T-helper 9 cell (primary cell): ENCODE results near the gene DUSP22.
"Not testable (repeated sequence)": the region's sequence is repeated elsewhere in the genome, so short reads cannot be mapped to it uniquely, and the experiment has no call there.

Experiments
- DNase-seq: peaks from one replicate; pipeline ENCODE4 v3.0.0-alpha.2; 2020

The DUSP22 gene

GRCh38 chr6:280775-281468, 11.4 kb upstream of the DUSP22 start:
- DNase-seq: no peak

GRCh38 chr6:281469-282103, 10.7 kb upstream of the DUSP22 start:
- no peak for DNase-seq

- DNase-seq: no peak
Observed at GRCh38 chr6:282177-282866, 10.0 kb upstream of the DUSP22 start.

GRCh38 chr6:282867-283416, 9.3 kb upstream of the DUSP22 start:
- DNase-seq: no peak

GRCh38 chr6:284486-284885, 7.8 kb upstream of the DUSP22 start:
- no peak for DNase-seq

GRCh38 chr6:285030-285771, 7.1 kb upstream of the DUSP22 start:
- no peak for DNase-seq

GRCh38 chr6:285902-286301, 6.4 kb upstream of the DUSP22 start:
- not testable (repeated sequence) for DNase-seq

GRCh38 chr6:286681-287488, 5.4 kb upstream of the DUSP22 start:
- DNase-seq: no peak

GRCh38 chr6:287489-287860, 4.8 kb upstream of the DUSP22 start:
- no peak for DNase-seq

- DNase-seq: no peak
Observed at GRCh38 chr6:288866-289265, 3.4 kb upstream of the DUSP22 start.

- DNase-seq: no peak
Observed at GRCh38 chr6:290111-290922, 2.0 kb upstream of the DUSP22 start.

- DNase-seq: no peak
Observed at GRCh38 chr6:291204-291696, 1.0 kb upstream of the DUSP22 start.

GRCh38 chr6:292506-293192, 362 bp downstream of the DUSP22 start:
- peak; percentile 72 for DNase-seq

- DNase-seq: no peak
Observed at GRCh38 chr6:293193-294174, 1.2 kb downstream of the DUSP22 start.

GRCh38 chr6:294656-295565, 2.6 kb downstream of the DUSP22 start:
- DNase-seq: no peak

GRCh38 chr6:296151-297122, 4.2 kb downstream of the DUSP22 start:
- no peak for DNase-seq
